Pancreas (tissue), 10 donors: Measurements from ENCODE around the gene STK33. TPM values are rescaled to one million over a fixed set of nuclear protein-coding genes. Genes with fewer than 3 reads are reported as not detected.

Source experiments
- ATAC-seq, 4 donors: fragments of 200-7000 bp; cut with Tn5 transposase; one replicate each; pipeline versions ENCODE4 v1.8.0 to v1.9.1; 2020; ENCODE audit warnings: mild to moderate bottlenecking in 4 of 4, moderate library complexity in 4 of 4
- DNase-seq, 6 donors: peaks; one replicate each; pipeline ENCODE4 v3.0.0-alpha.2; 2020
- FAIRE-seq: peaks from 2 replicates; lab custom pipeline; 2012; peaks lifted over from hg19 to GRCh38; lab: Jason Lieb, UNC
- H3K27ac ChIP-seq, 4 donors: fragments of 200-600 bp; sonication (generic); 1 replicate in 3 of 4; 2 replicates in 1 of 4; pipeline versions ENCODE4 v1.5.0 to v1.8.0; 2020
- H3K27me3 ChIP-seq, 4 donors: fragments of 200-600 bp; one replicate each; pipeline ENCODE4 v1.8.0; 2021
- H3K36me3 ChIP-seq, 3 donors: fragments of 200-600 bp; sonication (generic) in 1 of 3; one replicate each; pipeline versions ENCODE4 v1.5.0 to v1.8.0; 2020 to 2021
- H3K4me1 ChIP-seq, 3 donors: fragments of 200-600 bp; one replicate each; pipeline ENCODE4 v1.8.0; 2021
- H3K4me3 ChIP-seq, 4 donors: fragments of 200-600 bp; sonication (generic) in 2 of 4; one replicate each; pipeline versions ENCODE4 v1.5.0 to v1.8.0; 2020 to 2021
- H3K9me3 ChIP-seq, 4 donors: fragments of 200-600 bp; one replicate each; pipeline ENCODE4 v1.8.0; 2021
- WGBS, 2 donors: extraction: QIAGEN DNeasy Blood & Tissue Kit; methylation state at CpG; one replicate each; pipeline ENCODE4 v1.1.7; 2013; 5-methylcytosine and 5-hydroxymethylcytosine counted together
- intact Hi-C, 3 donors: fragments of 100-400 bp; cut with DNase I; formaldehyde crosslinking; loops; one replicate each; pipeline versions ENCODE4 v1.11.1 to v1.14.2; 2022
- polyA plus RNA-seq, 2 donors: library from polyadenylated mRNA; stranded (reverse); fragments of 200-250 nt; gene quantifications; one replicate each; pipeline ENCODE4 v1.2.3, GENCODE V29; 2013
- total RNA-seq, 6 donors: library from RNA; stranded (reverse); fragmentation: NEBNext Ultra II Directional in 4 of 6; extraction: Animal tissue kit (Norgen Biotek cat#: 25700) in 4 of 6; gene quantifications; one replicate each; pipeline versions ENCODE4 v1.2.1 to v1.2.4, GENCODE V29; 2021 to 2023
- TF ChIP-seq, protein P1 (sequence below), 4 donors: fragments of 200-600 bp; sonication (generic) in 3 of 4; IDR thresholded peaks; one replicate each; pipeline versions ENCODE4 v1.5.0 to v1.8.0; 2021; ENCODE audit warnings: antibody characterized with exemption in 4 of 4
- donor health status: healthy with polysubstance abuse.
- donor health status: DM: no; HTN: no; CAD: no; lungs with moderate emphysema.
- donor health status: DM: no; HTN: no; CAD: no.
- donor health status: control.
- donor health status: control.
- donor health status: Bipolar disorder and iron deficiency.
- donor health status: DM: yes; HTN: yes; CAD: no.
- donor health status: DM: no; HTN: no; CAD: no.
- donor health status: DM: no; HTN: no; CAD: no.
- donor health status: DM: yes; HTN: yes; CAD: no.

STK33 gene
- total and polyA plus RNA-seq, 8 donors = 6.0 to 23.9 (median 7.2) TPM

DNA sequence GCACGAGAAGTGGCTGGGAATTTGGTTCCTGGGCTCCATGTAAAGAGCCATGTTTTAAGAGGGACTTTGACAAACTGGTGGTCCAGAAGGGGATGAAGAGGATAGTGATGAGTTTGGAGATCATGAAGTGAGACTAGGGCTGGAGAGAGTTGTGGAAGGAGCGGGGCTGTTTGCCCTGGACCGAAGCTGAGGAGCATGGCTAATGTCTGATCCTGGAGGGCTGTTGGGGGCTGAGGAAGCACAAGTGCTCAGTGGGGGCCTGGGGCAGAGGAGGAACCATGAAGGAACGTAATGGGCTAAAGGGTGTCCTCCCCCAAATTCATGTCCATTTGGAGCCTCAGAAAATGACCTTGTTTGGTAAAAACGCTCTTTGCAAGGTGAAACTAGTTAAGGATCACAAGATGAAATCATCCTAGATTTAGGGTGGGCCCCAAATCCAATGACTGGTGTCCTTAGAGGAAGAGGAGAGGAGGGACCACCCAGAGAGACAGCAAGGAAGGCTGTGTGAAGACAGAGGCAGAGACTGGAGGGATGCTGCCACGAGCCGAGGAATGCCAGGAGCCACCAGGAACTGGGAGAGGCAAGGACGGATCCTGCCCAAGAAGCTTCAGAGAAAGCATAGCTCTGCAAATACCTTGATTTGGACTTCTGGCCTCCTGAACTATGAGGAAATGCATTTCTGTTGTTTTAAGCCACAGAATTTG is 223.1 kb downstream of the STK33 start:
- no peak for FAIRE-seq
- H3K27ac ChIP-seq = no peak overlapping the region
- 89 to 92% methylated on average over 8 of the region's 8 CpGs for WGBS, 2 donors

DNA sequence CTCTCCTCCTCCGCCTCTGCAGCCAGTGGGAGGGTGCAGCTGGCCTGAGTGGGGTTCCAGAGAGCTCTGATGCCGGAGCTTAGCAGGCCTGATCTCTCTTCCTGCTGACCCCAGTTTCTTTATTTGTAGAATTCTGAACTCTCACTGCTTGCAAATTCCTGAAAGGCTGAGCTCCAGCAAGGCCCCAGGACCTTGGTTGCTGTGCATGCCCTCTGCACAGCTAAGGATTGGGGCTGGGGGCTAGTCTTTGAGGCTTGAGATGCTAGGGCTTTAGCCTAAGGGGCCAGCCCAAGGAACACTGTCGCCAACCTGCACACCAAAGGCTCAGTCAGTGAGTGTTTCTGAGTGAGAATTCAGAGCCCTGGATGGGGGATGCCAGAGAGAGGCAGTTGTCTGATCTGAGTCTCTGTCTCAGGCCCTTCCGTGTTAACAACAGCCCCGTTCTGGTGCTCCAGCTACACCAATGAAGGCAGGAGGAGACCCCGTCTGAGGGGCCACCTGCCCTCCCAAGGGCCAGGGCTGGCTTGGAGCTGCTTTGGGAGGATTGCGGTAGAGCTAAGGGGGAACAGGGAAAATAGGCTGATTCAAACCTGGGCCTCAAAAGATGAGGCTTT is 224.3 kb downstream of the STK33 start:
- no peak overlapping the region for H3K27ac ChIP-seq
- DNase-seq (peak in 1 of 6 donors; percentile 15), FAIRE-seq (no peak), ATAC-seq (no peak)
- intact Hi-C loops = no loop called here
- TF ChIP-seq, protein P1, sequence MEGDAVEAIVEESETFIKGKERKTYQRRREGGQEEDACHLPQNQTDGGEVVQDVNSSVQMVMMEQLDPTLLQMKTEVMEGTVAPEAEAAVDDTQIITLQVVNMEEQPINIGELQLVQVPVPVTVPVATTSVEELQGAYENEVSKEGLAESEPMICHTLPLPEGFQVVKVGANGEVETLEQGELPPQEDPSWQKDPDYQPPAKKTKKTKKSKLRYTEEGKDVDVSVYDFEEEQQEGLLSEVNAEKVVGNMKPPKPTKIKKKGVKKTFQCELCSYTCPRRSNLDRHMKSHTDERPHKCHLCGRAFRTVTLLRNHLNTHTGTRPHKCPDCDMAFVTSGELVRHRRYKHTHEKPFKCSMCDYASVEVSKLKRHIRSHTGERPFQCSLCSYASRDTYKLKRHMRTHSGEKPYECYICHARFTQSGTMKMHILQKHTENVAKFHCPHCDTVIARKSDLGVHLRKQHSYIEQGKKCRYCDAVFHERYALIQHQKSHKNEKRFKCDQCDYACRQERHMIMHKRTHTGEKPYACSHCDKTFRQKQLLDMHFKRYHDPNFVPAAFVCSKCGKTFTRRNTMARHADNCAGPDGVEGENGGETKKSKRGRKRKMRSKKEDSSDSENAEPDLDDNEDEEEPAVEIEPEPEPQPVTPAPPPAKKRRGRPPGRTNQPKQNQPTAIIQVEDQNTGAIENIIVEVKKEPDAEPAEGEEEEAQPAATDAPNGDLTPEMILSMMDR (IDR thresholded peaks at IDR 0.05) = no peak
- H3K4me1 ChIP-seq = no peaks in the 10 kb centered on the region
- 82 to 90% methylated on average over 7 of the region's 7 CpGs for WGBS, 2 donors
- H3K9me3 ChIP-seq = no peaks in the 10 kb centered on the region
- H3K27me3 ChIP-seq = no peaks in the 10 kb centered on the region
- H3K36me3 ChIP-seq = no peaks in the 10 kb centered on the region
- no peak overlapping the region for H3K4me3 ChIP-seq

More for the DNA sequence above, 223.1 kb downstream of the STK33 start:
- Histone ChIP-seq H3K4me1 (no peaks in the 10 kb centered on the region), H3K27me3 (no peaks in the 10 kb centered on the region), H3K36me3 (no peaks in the 10 kb centered on the region), H3K9me3 (no peaks in the 10 kb centered on the region), H3K4me3 (no peak overlapping the region)
- intact Hi-C loops = no loop called here
- no peak for ATAC-seq
- peak in 1 of 6 donors; percentile 17 for DNase-seq
- TF ChIP-seq, protein P1 (IDR thresholded peaks at IDR 0.05) = no peak

DNA sequence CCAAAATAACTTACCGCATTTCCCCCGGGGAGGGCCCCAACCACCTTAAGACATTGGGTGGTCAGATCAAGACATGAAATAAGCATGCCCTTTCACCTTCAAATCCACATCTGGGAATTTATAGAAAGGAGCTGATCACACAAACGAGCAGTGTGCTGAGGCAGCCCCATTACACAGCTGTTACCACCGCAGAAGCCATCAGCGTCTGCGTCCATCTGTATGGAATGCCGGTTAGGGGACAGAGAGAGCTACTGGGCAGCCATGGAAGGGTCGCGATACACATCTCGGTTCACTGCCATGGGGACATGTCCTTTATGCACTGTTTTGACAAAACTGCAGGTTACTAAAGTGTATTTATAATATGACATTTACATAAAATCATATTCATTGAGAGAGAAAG is 225.3 kb downstream of the STK33 start:
- Histone ChIP-seq H3K27ac (no peak overlapping the region), H3K4me3 (no peak overlapping the region), H3K27me3 (no peaks in the 10 kb centered on the region), H3K4me1 (no peaks in the 10 kb centered on the region), H3K9me3 (no peaks in the 10 kb centered on the region), H3K36me3 (no peaks in the 10 kb centered on the region)
- FAIRE-seq (no peak), ATAC-seq (no peak), DNase-seq (peak in 1 of 6 donors; percentile 7)
- intact Hi-C loops = no loop called here
- TF ChIP-seq, protein P1 (IDR thresholded peaks at IDR 0.05) = no peak
- WGBS, 2 donors = 88% methylated on average over 10 of the region's 10 CpGs

DNA sequence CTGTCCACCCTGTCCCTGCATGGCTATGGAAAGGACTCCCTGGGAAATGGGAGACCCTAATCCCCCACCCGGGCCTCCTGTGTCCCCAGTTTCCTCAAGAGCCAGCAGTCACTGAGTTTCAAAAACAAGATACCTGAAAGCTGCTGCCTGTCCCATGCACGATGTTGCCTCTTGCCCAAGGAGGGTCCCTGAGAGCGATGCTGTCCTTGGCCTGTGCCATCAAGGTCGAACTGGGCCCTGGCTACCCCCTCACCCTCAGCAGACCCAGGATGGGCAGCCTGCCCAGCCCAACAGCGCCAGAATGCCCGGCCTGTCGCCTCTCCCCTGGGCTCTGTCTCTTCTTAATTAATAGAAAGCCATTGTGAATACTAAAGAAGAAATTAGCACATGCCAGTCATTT is 225.8 kb downstream of the STK33 start:
- no peak for FAIRE-seq
- intact Hi-C loops = no loop called here
- Histone ChIP-seq H3K27me3 (no peaks in the 10 kb centered on the region), H3K27ac (no peak overlapping the region), H3K4me1 (no peaks in the 10 kb centered on the region), H3K4me3 (no peak overlapping the region), H3K9me3 (no peaks in the 10 kb centered on the region), H3K36me3 (no peaks in the 10 kb centered on the region)
- ATAC-seq = no peak
- TF ChIP-seq, protein P1 (IDR thresholded peaks at IDR 0.05) = no peak
- peak in 1 of 6 donors; percentile 43 for DNase-seq
- 70 to 71% methylated on average over 7 of the region's 7 CpGs for WGBS, 2 donors

DNA sequence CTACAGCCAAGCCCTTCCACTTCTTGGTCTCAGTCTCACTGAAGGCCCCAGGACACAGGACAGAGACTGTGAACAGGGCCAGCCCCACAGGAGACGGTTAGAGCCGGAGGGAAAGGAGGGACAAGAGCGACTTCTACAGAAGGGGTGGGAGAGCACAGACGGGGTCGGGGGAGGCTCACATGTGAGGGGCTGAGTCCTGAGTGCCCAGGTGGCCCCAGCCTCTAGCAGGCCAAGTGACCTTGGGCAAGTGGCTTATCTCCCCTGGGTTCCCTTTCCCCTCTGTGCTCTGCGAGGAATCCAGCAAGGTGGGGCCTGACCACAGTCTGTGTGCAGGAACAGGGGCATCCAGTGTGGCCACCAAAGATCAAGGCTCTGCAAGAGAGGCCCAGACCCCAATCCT is 227.7 kb downstream of the STK33 start:
- TF ChIP-seq, protein P1 (IDR thresholded peaks at IDR 0.05) = no peak
- FAIRE-seq (no peak), ATAC-seq (no peak), DNase-seq (peak in 1 of 6 donors; percentile 33)
- 70 to 84% methylated on average over 6 of the region's 6 CpGs for WGBS, 2 donors
- Histone ChIP-seq H3K36me3 (no peaks in the 10 kb centered on the region), H3K27ac (no peak overlapping the region), H3K4me1 (no peaks in the 10 kb centered on the region), H3K4me3 (no peak overlapping the region), H3K9me3 (no peaks in the 10 kb centered on the region), H3K27me3 (no peaks in the 10 kb centered on the region)
- intact Hi-C loops = no loop called here
